Upper lobe of left lung (tissue), 4 donors: Measurements from ENCODE around the gene GALNT11.

ENCODE experiments used
- POLR2A ChIP-seq, 4 donors: fragments of 450-650 bp; IDR thresholded peaks; one replicate each; pipeline ENCODE4 v1.5.1; 2016 to 2017; ENCODE audit warnings: antibody characterized with exemption in 4 of 4, mild to moderate bottlenecking in 2 of 4
- TF ChIP-seq, protein P1 (sequence below), 6 experiments: fragments of 450-650 bp in 4 of 6; fragments of 200-600 bp in 2 of 6; sonication (generic) in 2 of 6; IDR thresholded peaks; one replicate each; pipeline ENCODE4 v1.5.1; 2016 to 2019; ENCODE audit warnings: antibody characterized with exemption in 6 of 6

- TF ChIP-seq, protein P1, sequence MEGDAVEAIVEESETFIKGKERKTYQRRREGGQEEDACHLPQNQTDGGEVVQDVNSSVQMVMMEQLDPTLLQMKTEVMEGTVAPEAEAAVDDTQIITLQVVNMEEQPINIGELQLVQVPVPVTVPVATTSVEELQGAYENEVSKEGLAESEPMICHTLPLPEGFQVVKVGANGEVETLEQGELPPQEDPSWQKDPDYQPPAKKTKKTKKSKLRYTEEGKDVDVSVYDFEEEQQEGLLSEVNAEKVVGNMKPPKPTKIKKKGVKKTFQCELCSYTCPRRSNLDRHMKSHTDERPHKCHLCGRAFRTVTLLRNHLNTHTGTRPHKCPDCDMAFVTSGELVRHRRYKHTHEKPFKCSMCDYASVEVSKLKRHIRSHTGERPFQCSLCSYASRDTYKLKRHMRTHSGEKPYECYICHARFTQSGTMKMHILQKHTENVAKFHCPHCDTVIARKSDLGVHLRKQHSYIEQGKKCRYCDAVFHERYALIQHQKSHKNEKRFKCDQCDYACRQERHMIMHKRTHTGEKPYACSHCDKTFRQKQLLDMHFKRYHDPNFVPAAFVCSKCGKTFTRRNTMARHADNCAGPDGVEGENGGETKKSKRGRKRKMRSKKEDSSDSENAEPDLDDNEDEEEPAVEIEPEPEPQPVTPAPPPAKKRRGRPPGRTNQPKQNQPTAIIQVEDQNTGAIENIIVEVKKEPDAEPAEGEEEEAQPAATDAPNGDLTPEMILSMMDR (IDR thresholded peaks at IDR 0.05), result no peak
- TF ChIP-seq POLR2A (IDR thresholded peaks at IDR 0.05), result no peak
Measured at GRCh38 chr7:152140067-152140466, 114.6 kb downstream of the GALNT11 start.
